Measurements from ENCODE around the gene ATP2A3.
A peak's percentile ranks its signal among the peaks of the same experiment; 100 is the strongest.

ATP2A3 gene

GRCh38 chr17:3910420-3911270, 53.6 kb downstream of the ATP2A3 start:
- no peak for DNase-seq (ENCODE audit: low spot score)

DNA sequence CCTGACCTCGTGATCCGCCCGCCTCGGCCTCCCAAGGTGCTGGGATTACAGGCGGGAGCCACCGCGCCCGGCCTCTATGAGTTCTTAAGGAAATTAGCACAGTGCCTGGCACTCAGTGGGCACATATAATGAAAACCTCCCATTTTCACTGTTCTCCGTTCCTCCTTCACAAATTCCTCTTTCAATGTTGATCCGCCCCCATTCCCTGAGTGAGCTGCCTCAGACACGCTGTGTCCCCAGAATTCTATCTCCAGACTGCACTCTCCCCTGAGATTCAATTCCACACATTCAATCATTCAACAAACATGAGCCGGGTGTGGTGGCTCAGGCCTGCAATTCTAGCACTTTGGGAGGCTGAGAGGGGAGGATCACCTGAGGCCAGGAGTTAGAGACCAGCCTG, 55.0 kb downstream of the ATP2A3 start:
- no peak for DNase-seq (ENCODE audit: low spot score)

DNA sequence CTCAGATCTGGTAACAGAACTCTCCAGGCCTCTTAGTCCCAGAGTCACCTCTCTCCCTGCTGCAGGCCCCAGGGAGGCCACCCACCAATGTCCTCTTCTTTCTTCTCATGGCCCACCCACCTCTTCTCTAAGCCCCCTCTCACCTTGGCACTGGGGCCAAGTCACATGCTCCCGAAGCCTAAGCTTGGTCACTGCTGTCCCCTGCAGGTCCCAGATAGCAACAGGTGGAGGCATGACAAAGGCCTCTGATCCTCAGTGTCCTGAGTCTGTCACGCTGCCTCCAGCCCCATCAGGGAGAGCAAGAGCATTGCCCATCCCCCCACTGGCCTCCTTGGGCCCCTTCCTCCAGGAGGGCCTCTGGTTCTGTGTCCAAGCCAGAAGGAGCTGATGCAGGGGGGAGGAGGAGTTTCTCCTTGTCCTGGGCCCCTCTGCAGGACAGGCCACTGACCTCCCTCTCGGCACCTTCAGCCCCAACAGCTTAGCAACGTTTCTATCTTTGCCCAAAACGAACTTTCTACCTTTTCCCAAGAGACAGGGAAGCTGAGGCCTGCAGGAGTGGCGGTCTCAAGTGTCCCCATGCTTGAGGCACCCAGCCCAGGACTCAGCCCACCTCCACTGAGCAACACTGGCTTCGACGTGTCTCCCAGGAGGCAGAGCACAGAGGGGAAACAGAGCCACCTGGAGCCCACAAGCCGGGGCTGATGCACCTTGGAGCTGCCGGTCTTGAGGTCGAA, 56.6 kb downstream of the ATP2A3 start:
- no peak for DNase-seq (ENCODE audit: low spot score)

DNA sequence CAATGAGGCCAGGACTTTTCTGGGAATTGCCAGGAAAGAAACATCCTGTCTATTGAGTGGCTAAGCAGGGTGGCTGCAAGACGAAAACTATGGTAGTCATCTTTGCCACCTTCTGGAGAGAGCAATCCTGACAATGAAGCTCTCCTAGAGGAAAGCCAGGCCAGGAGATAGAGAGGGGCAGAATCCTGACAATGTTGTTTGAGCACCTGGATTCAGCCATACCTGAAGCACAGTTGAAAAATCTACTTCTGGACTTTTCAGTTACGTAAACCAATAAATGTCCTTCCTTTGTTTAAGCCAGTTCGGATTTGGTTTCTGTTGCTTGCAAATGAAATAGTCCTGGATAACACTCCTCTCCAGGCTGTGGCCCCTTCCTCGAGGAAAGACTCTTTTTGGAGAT, 57.4 kb downstream of the ATP2A3 start:
- DNase-seq (ENCODE audit: low spot score): no peak

GRCh38 chr17:3905017-3905520, 59.2 kb downstream of the ATP2A3 start:
- no peak for DNase-seq (ENCODE audit: low spot score)

DNA sequence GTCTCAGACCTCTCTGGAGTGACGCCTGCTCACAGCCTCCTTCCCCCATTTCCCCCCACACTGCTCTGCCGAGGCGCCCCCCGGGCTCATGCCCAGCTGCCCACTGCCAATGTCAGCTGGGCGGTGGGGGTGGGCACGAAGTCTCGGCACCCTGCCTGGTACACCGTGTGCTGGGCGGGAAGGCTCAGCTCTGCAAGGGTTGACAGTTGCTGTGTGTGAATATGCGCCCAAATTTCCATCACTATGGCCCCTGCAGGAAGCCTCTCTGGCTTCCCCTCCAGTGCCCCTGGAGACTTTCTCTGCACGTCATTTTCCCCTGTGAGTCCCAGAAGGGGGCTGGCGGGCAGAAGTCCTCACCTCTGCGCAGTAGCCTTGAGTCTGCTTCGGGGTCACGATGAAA, 59.7 kb downstream of the ATP2A3 start:
- DNase-seq (ENCODE audit: low spot score): no peak

DNA sequence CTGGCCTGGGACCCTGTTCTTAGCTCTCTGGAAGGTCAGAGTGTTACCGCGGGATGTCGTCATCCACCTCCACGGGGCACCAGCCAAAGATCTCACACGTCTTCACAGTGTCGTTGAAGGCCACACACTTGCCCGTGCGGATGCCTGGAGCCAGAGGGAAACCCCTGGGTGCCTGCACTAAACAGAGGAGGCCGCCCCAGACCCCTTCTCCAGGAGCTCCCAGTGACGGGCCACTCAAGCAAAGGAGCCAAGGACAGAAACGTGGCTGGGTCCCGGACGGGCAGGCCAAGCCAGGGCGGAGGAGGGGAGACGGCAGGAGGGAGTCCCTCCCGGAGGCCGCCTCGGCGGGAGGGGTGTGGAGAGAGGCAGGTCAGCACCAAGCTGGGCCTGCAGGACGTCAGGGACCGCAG, 60.4 kb downstream of the ATP2A3 start:
- DNase-seq (ENCODE audit: low spot score): no peak

GRCh38 chr17:3903051-3903825, 61.0 kb downstream of the ATP2A3 start:
- DNase-seq (ENCODE audit: low spot score): no peak

DNA sequence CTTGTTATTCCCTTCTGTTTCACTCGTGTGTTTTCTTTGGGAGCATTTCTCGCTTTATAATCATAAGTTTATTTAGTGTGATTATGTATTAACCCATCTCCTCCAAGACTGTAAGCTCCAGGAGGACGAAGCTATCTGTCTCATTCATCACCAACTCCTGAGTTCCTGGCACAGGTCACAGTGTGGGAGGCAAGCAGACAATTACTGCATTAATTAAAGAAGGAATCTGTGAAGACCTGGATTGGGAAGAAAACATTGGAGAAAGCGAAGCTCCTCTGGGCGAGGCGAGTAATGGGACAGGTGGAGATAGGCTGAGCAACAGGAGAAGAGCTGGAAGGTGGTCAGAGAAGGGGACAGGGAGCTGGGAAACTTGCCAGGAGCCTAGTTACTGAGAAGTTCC, 63.6 kb downstream of the ATP2A3 start:
- DNase-seq (ENCODE audit: low spot score): no peak

DNA sequence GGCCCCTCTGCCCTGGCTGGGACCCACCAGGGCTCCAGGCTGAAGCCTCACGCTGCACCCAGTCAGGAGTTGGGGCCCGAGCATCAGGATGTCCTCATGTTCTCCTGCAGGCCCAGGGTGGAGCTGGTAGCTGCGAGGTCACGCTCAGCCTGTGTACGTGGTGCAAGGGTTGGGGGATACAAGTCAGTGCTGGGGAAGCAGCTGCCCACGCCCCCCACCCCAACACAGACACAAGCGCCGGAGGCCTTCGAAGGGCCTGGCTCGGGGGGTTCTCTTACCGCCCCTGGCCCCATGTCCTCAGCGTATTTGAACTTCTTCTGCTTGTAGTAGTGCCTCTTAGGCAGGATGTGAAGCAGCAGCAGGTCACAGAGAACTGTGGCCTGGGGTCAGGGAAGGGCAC, 66.5 kb downstream of the ATP2A3 start:
- no peak for DNase-seq (ENCODE audit: low spot score)

GRCh38 chr17:3896968-3897235, 67.3 kb downstream of the ATP2A3 start:
- no peak for DNase-seq (ENCODE audit: low spot score)

GRCh38 chr17:3896108-3896967, 67.9 kb downstream of the ATP2A3 start:
- DNase-seq (ENCODE audit: low spot score): no peak

GRCh38 chr17:3895354-3895753, 68.9 kb downstream of the ATP2A3 start:
- no peak for DNase-seq (ENCODE audit: low spot score)

- DNase-seq (ENCODE audit: low spot score): no peak
Measured at GRCh38 chr17:3894911-3895343, 69.3 kb downstream of the ATP2A3 start.

GRCh38 chr17:3894188-3894587, 70.0 kb downstream of the ATP2A3 start:
- DNase-seq (ENCODE audit: low spot score): no peak

DNA sequence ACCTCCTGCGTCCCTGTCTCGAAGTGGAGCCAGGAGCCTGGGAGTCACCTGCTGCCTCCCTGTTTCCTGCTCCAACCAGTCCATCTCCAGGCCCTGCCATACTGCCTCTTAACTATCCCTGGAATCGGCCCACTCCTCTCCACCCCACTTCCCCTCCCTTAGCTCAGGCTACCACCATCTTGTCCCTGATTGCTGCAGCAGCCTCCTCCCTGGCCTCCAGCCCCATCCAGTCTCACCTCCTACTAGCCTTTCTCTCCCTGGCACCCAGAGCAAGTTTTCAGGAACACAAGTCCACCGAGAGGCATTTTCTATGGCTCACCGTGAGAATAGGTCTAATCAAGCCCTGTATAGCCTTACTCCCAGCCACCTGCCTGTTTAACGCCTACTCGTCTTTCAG, 70.5 kb downstream of the ATP2A3 start:
- no peak for DNase-seq (ENCODE audit: low spot score)

DNA sequence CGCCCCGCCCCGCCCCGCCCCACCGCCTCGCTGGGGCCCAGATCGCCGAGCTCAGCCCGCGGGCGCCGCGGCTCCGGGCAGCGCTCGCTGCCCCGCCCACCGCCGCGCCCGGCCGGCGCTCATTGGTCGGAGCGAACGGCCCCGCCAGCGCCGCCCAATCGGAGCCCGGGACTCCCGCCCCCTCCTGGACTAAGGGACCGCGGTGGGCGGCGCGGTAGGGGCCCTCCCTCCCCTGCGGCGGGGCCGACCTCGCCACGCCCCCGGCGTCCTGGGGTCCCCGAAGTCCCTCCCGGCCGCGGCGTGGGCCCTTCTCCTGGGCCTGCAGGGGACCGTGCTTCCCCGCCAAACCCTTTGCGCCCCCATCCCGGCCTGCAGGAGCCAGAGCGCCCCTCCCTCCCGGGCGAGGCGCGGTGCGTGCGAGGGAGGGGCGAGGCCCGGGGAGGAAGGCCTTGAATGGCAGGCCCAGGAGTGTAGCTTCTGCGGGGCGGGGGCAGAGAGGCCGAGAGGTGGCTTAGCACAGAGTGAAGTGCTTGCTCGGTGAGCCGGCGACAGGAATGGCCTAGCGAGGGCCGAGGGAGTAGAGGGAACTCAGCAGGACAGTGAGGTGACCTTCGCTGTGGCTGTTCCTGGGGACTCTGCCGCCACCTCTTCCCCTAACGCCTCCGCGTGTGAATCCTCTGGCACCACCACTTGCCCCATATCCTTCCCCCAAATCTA, 71.1 kb downstream of the ATP2A3 start, which contains the start of gene CAMKK1:
TSS of gene CAMKK1 (minus strand) at position 51 of the 717 bp plus-strand sequence. CDS start 7,366 bp downstream, outside the sequence.
- peak; percentile 96 for DNase-seq (ENCODE audit: low spot score)

DNA sequence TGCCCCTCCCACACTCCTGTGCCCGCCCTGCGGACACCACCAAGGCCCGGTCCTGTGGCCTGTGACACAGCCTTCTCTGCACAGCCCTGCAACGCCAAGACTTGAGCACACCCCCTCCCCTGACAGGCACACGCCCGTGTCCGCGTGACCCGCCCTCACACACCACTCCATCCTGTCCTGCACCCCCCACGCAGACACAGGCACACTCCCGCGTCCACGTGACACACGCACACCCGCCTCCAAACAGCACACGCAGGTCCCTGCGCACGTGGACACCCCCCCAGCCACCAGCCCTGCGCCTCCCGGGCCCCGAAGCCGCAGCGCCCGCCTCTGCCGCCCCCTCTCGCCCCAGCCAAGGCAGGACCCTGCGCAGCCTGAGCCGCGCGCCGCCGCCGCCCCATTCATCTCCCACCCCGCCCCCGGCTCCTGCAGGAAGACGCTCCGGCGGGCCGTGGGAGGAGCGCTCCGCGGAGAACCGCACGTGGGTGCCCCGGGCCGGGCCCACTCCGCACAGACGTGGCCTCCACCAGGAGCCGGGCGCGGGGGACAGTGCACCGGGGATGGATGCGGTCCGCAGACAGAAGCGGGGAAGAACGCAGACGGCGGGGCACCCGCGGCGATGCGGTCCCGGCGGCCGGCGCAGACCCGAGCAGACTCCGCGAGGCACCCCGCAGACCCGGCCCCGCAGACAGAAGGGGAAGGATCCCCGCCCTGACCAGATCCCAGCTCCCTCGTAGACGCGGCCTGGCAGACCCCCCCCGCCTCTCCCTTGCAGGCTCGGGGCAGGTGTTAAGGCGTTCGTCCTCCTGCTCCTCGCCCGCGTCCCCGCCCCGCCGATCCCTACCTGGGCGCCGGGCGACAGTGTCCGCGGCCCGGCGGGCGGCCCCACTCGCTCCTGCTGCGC, 71.9 kb downstream of the ATP2A3 start:
- peak; percentile 51 for DNase-seq (ENCODE audit: low spot score)

DNA sequence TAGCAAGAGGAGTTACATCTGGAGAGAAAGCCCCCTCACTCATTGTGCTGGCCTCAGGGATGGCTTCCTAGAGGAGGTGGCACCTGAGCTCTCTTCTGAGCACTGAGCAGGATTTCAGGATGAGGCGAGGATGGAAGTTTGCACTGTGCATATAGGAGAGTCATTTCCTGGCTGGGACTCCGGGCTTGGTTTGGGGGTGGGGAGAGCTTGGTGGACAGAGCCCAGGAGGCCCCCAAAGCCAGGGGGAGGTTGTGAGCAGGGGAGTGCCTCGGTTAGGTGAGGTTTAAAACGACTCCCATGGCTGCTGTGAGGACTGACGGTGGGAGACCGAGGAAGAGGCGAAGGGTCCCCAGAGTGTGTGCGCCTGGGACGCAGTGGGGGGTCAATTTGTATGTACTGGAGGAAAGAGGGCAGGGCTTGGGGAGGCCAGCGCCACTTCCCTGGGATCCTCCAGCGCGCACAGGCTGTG, 72.6 kb downstream of the ATP2A3 start:
- DNase-seq (ENCODE audit: low spot score): no peak

- no peak for DNase-seq (ENCODE audit: low spot score)
Measured at GRCh38 chr17:3890878-3891219, 73.4 kb downstream of the ATP2A3 start.

All from HuH-7.5 (cell line).